PFSK-1 (cell line): Measurements from ENCODE around the gene SENP7.

Experiments used
- POLR2AphosphoS5 ChIP-seq: IDR thresholded peaks from 2 replicates; pipeline ENCODE4 v1.6.1; 2012; ENCODE audit warnings: low read depth, mild to moderate bottlenecking, control low read depth, low read length, moderate library complexity
- TF ChIP-seq, protein P1 (sequence below), 2 experiments: IDR thresholded peaks; 2 replicates each; pipeline versions ENCODE4 v1.6.1 to v1.8.0; 2011 to 2012; ENCODE audit warnings: low read depth in 2 of 2, low read length in 2 of 2, control low read depth in 1 of 2, inconsistent platforms in 1 of 2, mild to moderate bottlenecking in 1 of 2, moderate library complexity in 1 of 2; ENCODE audit not compliant: insufficient read depth in 1 of 2

DNA sequence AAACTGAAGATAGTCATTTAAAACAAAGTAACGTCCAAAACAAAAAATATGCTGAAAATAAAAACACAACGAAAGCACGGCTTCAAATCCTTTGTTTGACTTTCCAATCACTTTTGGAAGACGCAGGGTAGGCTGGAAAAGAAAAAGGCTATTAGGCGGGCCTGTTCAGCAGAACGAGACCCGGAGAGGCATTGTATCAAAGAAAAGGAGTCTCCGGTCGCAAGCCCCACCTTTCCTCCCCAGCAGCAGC lies 691 bp downstream of the SENP7 start:
- TF ChIP-seq, protein P1, sequence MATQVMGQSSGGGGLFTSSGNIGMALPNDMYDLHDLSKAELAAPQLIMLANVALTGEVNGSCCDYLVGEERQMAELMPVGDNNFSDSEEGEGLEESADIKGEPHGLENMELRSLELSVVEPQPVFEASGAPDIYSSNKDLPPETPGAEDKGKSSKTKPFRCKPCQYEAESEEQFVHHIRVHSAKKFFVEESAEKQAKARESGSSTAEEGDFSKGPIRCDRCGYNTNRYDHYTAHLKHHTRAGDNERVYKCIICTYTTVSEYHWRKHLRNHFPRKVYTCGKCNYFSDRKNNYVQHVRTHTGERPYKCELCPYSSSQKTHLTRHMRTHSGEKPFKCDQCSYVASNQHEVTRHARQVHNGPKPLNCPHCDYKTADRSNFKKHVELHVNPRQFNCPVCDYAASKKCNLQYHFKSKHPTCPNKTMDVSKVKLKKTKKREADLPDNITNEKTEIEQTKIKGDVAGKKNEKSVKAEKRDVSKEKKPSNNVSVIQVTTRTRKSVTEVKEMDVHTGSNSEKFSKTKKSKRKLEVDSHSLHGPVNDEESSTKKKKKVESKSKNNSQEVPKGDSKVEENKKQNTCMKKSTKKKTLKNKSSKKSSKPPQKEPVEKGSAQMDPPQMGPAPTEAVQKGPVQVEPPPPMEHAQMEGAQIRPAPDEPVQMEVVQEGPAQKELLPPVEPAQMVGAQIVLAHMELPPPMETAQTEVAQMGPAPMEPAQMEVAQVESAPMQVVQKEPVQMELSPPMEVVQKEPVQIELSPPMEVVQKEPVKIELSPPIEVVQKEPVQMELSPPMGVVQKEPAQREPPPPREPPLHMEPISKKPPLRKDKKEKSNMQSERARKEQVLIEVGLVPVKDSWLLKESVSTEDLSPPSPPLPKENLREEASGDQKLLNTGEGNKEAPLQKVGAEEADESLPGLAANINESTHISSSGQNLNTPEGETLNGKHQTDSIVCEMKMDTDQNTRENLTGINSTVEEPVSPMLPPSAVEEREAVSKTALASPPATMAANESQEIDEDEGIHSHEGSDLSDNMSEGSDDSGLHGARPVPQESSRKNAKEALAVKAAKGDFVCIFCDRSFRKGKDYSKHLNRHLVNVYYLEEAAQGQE (IDR thresholded peaks at IDR 0.05; ENCODE audit: insufficient read depth in 1 of 2, low read depth in 2 of 2, low read length in 2 of 2) = no peak
- TF ChIP-seq POLR2AphosphoS5 = no peak
